Globus pallidus (tissue), 1 donor: Measurements from ENCODE around the gene LIX1L.

ENCODE experiments used
- DNase-seq: peaks from one replicate; pipeline ENCODE4 v3.0.0-alpha.2; 2015; ENCODE audit warnings: low spot score

The LIX1L gene

GRCh38 chr1:145985502-145986439 is 28.0 kb upstream of the LIX1L start:
- DNase-seq: no peak

GRCh38 chr1:145985129-145985501 is 27.3 kb upstream of the LIX1L start:
- DNase-seq: no peak

- DNase-seq: no peak
These were observed 26.4 kb upstream of the LIX1L start for GRCh38 chr1:145983960-145984830.

GRCh38 chr1:145983206-145983675 is 25.4 kb upstream of the LIX1L start:
- DNase-seq: no peak

GRCh38 chr1:145982010-145982723 is 24.4 kb upstream of the LIX1L start:
- no peak for DNase-seq

GRCh38 chr1:145980457-145980994 is 22.7 kb upstream of the LIX1L start:
- DNase-seq: no peak

GRCh38 chr1:145979746-145980456 is 22.1 kb upstream of the LIX1L start:
- no peak for DNase-seq

- peak; percentile 98 for DNase-seq
These were observed 21.3 kb upstream of the LIX1L start for GRCh38 chr1:145978854-145979745.

- no peak for DNase-seq
These were observed 20.6 kb upstream of the LIX1L start for GRCh38 chr1:145978471-145978853.

GRCh38 chr1:145977486-145978470 is 20.0 kb upstream of the LIX1L start:
- peak; percentile 85 for DNase-seq

GRCh38 chr1:145977016-145977415 is 19.2 kb upstream of the LIX1L start:
- no peak for DNase-seq

GRCh38 chr1:145975216-145975615 is 17.4 kb upstream of the LIX1L start:
- DNase-seq: no peak

GRCh38 chr1:145974721-145975120 is 16.9 kb upstream of the LIX1L start:
- no peak for DNase-seq

- DNase-seq: no peak
These were observed 14.8 kb upstream of the LIX1L start for GRCh38 chr1:145972580-145972979.

- no peak for DNase-seq
These were observed 9.5 kb upstream of the LIX1L start for GRCh38 chr1:145967288-145967687.

GRCh38 chr1:145965119-145965744 is 7.4 kb upstream of the LIX1L start:
- DNase-seq: peak; percentile 5

- DNase-seq: peak; percentile 98
These were observed 6.7 kb upstream of the LIX1L start, which contains the start of the genes ANKRD34A and POLR3GL for GRCh38 chr1:145964328-145965118. Gene ANKRD34A, minus strand, starts transcription at chr1:145964575. Its CDS starts 2,816 bp downstream, at chr1:145961759. Gene POLR3GL, plus strand, starts transcription at chr1:145964690. Its CDS starts 10,176 bp downstream, at chr1:145974866.
